Measurements from ENCODE around the gene PANK4. TPM values are rescaled to one million over a fixed set of nuclear protein-coding genes. Genes with fewer than 3 reads are reported as not detected.

PANK4 gene
- total RNA-seq, 1 donor from 2014 or later: 26.1 TPM

GRCh38 chr1:2502661-2503553, 23.5 kb downstream of the PANK4 start:
- Histone ChIP-seq H3K4me1 (ENCODE audit: control insufficient read depth in 3 of 3, insufficient read depth in 3 of 3, low read length in 3 of 3) (peaks cover 3 to 6% (median 6%) of the 10 kb centered on the region in 3 donors), H3K27ac (ENCODE audit: low read depth, low read length) (no peak overlapping the region), H3K4me3 (ENCODE audit: low read length in 3 of 3) (no peak overlapping the region), H3K9ac (ENCODE audit: low read depth in 1 of 3, low read length in 3 of 3) (no peak overlapping the region), H3K9me3 (ENCODE audit: control insufficient read depth in 3 of 3, low read length in 3 of 3) (no peaks in the 10 kb centered on the region), H3K27me3 (ENCODE audit: control insufficient read depth in 3 of 3, insufficient read depth in 3 of 3, low read length in 3 of 3) (peaks cover 51 to 71% (median 63%) of the 10 kb centered on the region in 3 donors), H3K36me3 (ENCODE audit: control insufficient read depth in 3 of 3, insufficient read depth in 3 of 3, low read length in 3 of 3) (peaks cover 0 to 3% (median 2%) of the 10 kb centered on the region in 3 donors)

DNA sequence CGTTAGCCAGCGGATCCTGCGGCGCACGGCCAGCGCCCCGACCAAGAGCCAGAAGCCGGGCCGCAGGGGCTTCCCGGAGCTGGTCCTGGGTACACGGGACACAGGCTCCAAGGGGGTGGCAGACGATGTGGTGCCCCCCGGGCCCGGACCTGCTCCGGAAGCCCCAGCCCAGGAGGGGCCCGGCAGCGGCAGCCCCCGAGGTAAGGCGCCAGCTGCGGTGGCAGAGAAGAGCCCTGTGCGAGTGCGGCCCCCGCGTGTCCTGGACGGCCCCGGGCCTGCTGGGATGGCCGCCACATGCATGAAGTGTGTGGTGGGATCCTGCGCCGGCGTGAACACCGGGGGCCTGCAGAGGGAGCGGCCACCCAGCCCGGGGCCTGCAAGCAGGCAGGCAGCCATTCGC, 24.2 kb downstream of the PANK4 start:
- H3K4me3 ChIP-seq (ENCODE audit: low read length in 3 of 3): no peak overlapping the region
- no peak overlapping the region for H3K27ac ChIP-seq (ENCODE audit: low read depth, low read length)
- no peaks in the 10 kb centered on the region for H3K36me3 ChIP-seq (ENCODE audit: control insufficient read depth in 3 of 3, insufficient read depth in 3 of 3, low read length in 3 of 3)
- H3K27me3 ChIP-seq (ENCODE audit: control insufficient read depth in 3 of 3, insufficient read depth in 3 of 3, low read length in 3 of 3): peaks cover 57 to 77% (median 70%) of the 10 kb centered on the region in 3 donors
- no peak overlapping the region for H3K9ac ChIP-seq (ENCODE audit: low read depth in 1 of 3, low read length in 3 of 3)
- no peaks in the 10 kb centered on the region for H3K9me3 ChIP-seq (ENCODE audit: control insufficient read depth in 3 of 3, low read length in 3 of 3)
- peaks cover 3 to 6% (median 6%) of the 10 kb centered on the region in 3 donors for H3K4me1 ChIP-seq (ENCODE audit: control insufficient read depth in 3 of 3, insufficient read depth in 3 of 3, low read length in 3 of 3)

DNA sequence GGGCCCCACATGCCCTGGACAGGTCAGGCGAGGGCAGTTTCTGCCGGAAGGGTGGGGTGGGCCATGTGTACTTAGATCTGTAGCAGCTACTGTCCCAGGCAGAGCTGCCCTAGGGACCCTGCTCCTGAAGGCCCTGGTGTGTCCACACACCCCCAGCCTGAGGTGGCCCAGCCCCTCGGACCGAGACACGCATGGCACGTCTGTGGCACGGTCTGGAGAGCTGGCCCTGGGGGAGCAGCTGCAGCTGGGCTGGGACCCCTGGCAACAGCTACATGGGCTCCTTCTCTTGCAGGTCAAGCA, 24.6 kb downstream of the PANK4 start:
- H3K9me3 ChIP-seq (ENCODE audit: control insufficient read depth in 3 of 3, low read length in 3 of 3): no peaks in the 10 kb centered on the region
- H3K36me3 ChIP-seq (ENCODE audit: control insufficient read depth in 3 of 3, insufficient read depth in 3 of 3, low read length in 3 of 3): no peaks in the 10 kb centered on the region
- H3K4me1 ChIP-seq (ENCODE audit: control insufficient read depth in 3 of 3, insufficient read depth in 3 of 3, low read length in 3 of 3): peaks cover under 1 to 6% (median 6%) of the 10 kb centered on the region in 3 donors
- no peak overlapping the region for H3K4me3 ChIP-seq (ENCODE audit: low read length in 3 of 3)
- no peak overlapping the region for H3K27ac ChIP-seq (ENCODE audit: low read depth, low read length)
- no peak overlapping the region for H3K9ac ChIP-seq (ENCODE audit: low read depth in 1 of 3, low read length in 3 of 3)
- H3K27me3 ChIP-seq (ENCODE audit: control insufficient read depth in 3 of 3, insufficient read depth in 3 of 3, low read length in 3 of 3): peaks cover 57 to 81% (median 73%) of the 10 kb centered on the region in 3 donors

- Histone ChIP-seq H3K9me3 (ENCODE audit: control insufficient read depth in 3 of 3, low read length in 3 of 3) (no peaks in the 10 kb centered on the region), H3K27ac (ENCODE audit: low read depth, low read length) (no peak overlapping the region), H3K9ac (ENCODE audit: low read depth in 1 of 3, low read length in 3 of 3) (no peak overlapping the region), H3K4me1 (ENCODE audit: control insufficient read depth in 3 of 3, insufficient read depth in 3 of 3, low read length in 3 of 3) (peaks cover 0 to 6% (median 6%) of the 10 kb centered on the region in 3 donors), H3K27me3 (ENCODE audit: control insufficient read depth in 3 of 3, insufficient read depth in 3 of 3, low read length in 3 of 3) (peaks cover 57 to 85% (median 73%) of the 10 kb centered on the region in 3 donors), H3K36me3 (ENCODE audit: control insufficient read depth in 3 of 3, insufficient read depth in 3 of 3, low read length in 3 of 3) (no peaks in the 10 kb centered on the region), H3K4me3 (ENCODE audit: low read length in 3 of 3) (no peak overlapping the region)
Observed at GRCh38 chr1:2501041-2501819, 25.2 kb downstream of the PANK4 start.

DNA sequence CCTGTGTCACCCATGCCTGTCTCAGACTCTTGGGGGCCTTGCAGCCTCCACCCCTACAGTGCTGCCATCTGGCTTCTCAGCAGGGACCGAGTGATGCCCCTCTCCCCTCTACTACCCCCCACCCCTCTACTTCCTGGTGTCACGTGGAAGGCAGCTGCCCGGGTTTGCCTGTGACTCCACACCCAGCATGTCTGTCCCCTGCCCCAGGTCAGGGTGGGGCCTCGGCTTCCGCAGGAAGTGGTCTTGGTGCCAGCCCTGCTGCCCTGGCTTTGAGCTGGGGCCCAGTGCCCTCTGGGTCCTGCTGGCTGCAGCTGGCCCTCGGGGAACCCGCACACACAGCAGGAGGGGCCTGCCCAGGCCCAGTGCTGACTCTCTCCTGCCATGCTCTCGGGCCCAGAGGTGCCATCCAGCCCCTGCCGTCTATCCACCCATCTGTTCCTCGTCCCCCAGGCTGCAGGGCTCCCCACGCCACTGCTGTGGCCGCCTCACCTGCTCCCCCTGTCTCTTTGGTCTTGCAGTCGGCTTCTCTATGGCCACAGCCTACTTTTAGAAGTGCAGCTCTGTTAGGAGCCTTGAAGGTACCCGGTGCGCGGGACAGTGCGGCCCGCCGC, 26.3 kb downstream of the PANK4 start:
- Histone ChIP-seq H3K36me3 (ENCODE audit: control insufficient read depth in 3 of 3, insufficient read depth in 3 of 3, low read length in 3 of 3) (no peaks in the 10 kb centered on the region), H3K27me3 (ENCODE audit: control insufficient read depth in 3 of 3, insufficient read depth in 3 of 3, low read length in 3 of 3) (peaks cover 53 to 78% (median 65%) of the 10 kb centered on the region in 3 donors), H3K9ac (ENCODE audit: low read depth in 1 of 3, low read length in 3 of 3) (no peak overlapping the region), H3K9me3 (ENCODE audit: control insufficient read depth in 3 of 3, low read length in 3 of 3) (no peaks in the 10 kb centered on the region), H3K4me3 (ENCODE audit: low read length in 3 of 3) (no peak overlapping the region), H3K4me1 (ENCODE audit: control insufficient read depth in 3 of 3, insufficient read depth in 3 of 3, low read length in 3 of 3) (peaks cover 0 to 12% (median 9%) of the 10 kb centered on the region in 3 donors), H3K27ac (ENCODE audit: low read depth, low read length) (no peak overlapping the region)

GRCh38 chr1:2499260-2499659, 27.1 kb downstream of the PANK4 start:
- peaks cover 45 to 71% (median 58%) of the 10 kb centered on the region in 3 donors for H3K27me3 ChIP-seq (ENCODE audit: control insufficient read depth in 3 of 3, insufficient read depth in 3 of 3, low read length in 3 of 3)
- peaks cover 0 to 11% (median 9%) of the 10 kb centered on the region in 3 donors for H3K4me1 ChIP-seq (ENCODE audit: control insufficient read depth in 3 of 3, insufficient read depth in 3 of 3, low read length in 3 of 3)

GRCh38 chr1:2498648-2499047, 27.7 kb downstream of the PANK4 start:
- no peak overlapping the region for H3K4me3 ChIP-seq (ENCODE audit: low read length in 3 of 3)
- peaks cover 41 to 67% (median 59%) of the 10 kb centered on the region in 3 donors for H3K27me3 ChIP-seq (ENCODE audit: control insufficient read depth in 3 of 3, insufficient read depth in 3 of 3, low read length in 3 of 3)
- H3K27ac ChIP-seq (ENCODE audit: low read depth, low read length): no peak overlapping the region
- H3K9ac ChIP-seq (ENCODE audit: low read depth in 1 of 3, low read length in 3 of 3): no peak overlapping the region
- peaks cover 0 to 13% (median 11%) of the 10 kb centered on the region in 3 donors for H3K4me1 ChIP-seq (ENCODE audit: control insufficient read depth in 3 of 3, insufficient read depth in 3 of 3, low read length in 3 of 3)
- no peaks in the 10 kb centered on the region for H3K9me3 ChIP-seq (ENCODE audit: control insufficient read depth in 3 of 3, low read length in 3 of 3)
- no peaks in the 10 kb centered on the region for H3K36me3 ChIP-seq (ENCODE audit: control insufficient read depth in 3 of 3, insufficient read depth in 3 of 3, low read length in 3 of 3)

More at GRCh38 chr1:2499260-2499659, 27.1 kb downstream of the PANK4 start:
- H3K36me3 ChIP-seq (ENCODE audit: control insufficient read depth in 3 of 3, insufficient read depth in 3 of 3, low read length in 3 of 3): no peaks in the 10 kb centered on the region
- H3K4me3 ChIP-seq (ENCODE audit: low read length in 3 of 3): no peak overlapping the region
- H3K9me3 ChIP-seq (ENCODE audit: control insufficient read depth in 3 of 3, low read length in 3 of 3): no peaks in the 10 kb centered on the region
- no peak overlapping the region for H3K9ac ChIP-seq (ENCODE audit: low read depth in 1 of 3, low read length in 3 of 3)
- no peak overlapping the region for H3K27ac ChIP-seq (ENCODE audit: low read depth, low read length)

DNA sequence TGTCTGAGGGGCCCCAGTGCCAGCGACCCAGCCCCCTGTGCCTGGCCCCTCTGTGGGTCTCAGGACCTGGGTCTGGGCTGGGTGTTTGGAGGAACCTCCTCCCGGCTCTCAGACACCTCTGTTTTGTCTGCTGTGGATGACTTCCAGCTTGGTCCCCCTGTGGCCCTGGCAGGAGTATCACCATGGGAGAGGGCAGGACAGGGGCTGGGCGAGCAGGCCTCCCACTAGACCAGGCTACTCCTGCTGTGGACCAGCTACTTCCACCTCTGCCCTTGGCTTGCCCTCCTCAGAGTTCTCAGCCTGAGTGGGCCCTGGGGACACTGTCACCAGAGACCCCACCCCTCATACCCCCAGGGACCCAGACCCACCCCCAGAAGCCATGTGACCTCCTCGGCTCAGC, 28.5 kb downstream of the PANK4 start:
- no peak overlapping the region for H3K27ac ChIP-seq (ENCODE audit: low read depth, low read length)
- peaks cover 38 to 66% (median 56%) of the 10 kb centered on the region in 3 donors for H3K27me3 ChIP-seq (ENCODE audit: control insufficient read depth in 3 of 3, insufficient read depth in 3 of 3, low read length in 3 of 3)
- peaks cover 0 to 21% (median 12%) of the 10 kb centered on the region in 3 donors for H3K4me1 ChIP-seq (ENCODE audit: control insufficient read depth in 3 of 3, insufficient read depth in 3 of 3, low read length in 3 of 3)
- H3K9ac ChIP-seq (ENCODE audit: low read depth in 1 of 3, low read length in 3 of 3): no peak overlapping the region
- H3K9me3 ChIP-seq (ENCODE audit: control insufficient read depth in 3 of 3, low read length in 3 of 3): no peaks in the 10 kb centered on the region
- H3K36me3 ChIP-seq (ENCODE audit: control insufficient read depth in 3 of 3, insufficient read depth in 3 of 3, low read length in 3 of 3): no peaks in the 10 kb centered on the region
- no peak overlapping the region for H3K4me3 ChIP-seq (ENCODE audit: low read length in 3 of 3)

DNA sequence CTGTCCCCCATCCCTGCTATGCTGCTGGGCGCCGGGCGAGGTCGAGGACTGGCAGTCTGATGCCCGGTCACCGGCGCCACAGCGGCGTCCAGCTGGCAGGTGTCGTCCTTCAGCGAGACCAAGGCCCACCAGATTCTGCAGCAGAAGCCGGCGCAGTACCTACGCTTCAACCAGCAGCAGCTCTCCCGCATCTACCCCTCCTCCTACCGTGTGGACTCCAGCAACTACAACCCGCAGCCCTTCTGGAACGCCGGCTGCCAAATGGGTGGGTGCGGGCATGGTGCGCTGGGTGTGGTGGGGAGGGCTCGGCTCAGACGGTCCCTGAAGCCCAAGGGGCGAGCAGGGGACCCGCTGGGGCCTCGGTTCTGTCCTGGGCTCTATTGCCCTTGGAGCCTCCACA, 29.6 kb downstream of the PANK4 start:
- H3K9ac ChIP-seq (ENCODE audit: low read depth in 1 of 3, low read length in 3 of 3): no peak overlapping the region
- H3K4me3 ChIP-seq (ENCODE audit: low read length in 3 of 3): no peak overlapping the region
- no peak overlapping the region for H3K27ac ChIP-seq (ENCODE audit: low read depth, low read length)
- H3K4me1 ChIP-seq (ENCODE audit: control insufficient read depth in 3 of 3, insufficient read depth in 3 of 3, low read length in 3 of 3): peaks cover 0 to 21% (median 12%) of the 10 kb centered on the region in 3 donors
- H3K9me3 ChIP-seq (ENCODE audit: control insufficient read depth in 3 of 3, low read length in 3 of 3): no peaks in the 10 kb centered on the region
- H3K36me3 ChIP-seq (ENCODE audit: control insufficient read depth in 3 of 3, insufficient read depth in 3 of 3, low read length in 3 of 3): no peaks in the 10 kb centered on the region
- H3K27me3 ChIP-seq (ENCODE audit: control insufficient read depth in 3 of 3, insufficient read depth in 3 of 3, low read length in 3 of 3): peaks cover 37 to 66% (median 56%) of the 10 kb centered on the region in 3 donors
